HG03354 (cell line): ENCODE measurements around the gene SLC25A18.

Experiments
- ATAC-seq: cut with Tn5 transposase; IDR thresholded peaks from one replicate; pipeline ENCODE4 v1.9.1; 2021; ENCODE audit warnings: mild to moderate bottlenecking; ENCODE audit not compliant: unreplicated experiment, poor library complexity, severe bottlenecking

Gene SLC25A18

GRCh38 chr22:17566776-17567175 is 3.5 kb downstream of the SLC25A18 start:
- ATAC-seq: no peak

- ATAC-seq: no peak
Observed at GRCh38 chr22:17569971-17570511, 6.7 kb downstream of the SLC25A18 start.

- no peak for ATAC-seq
Observed at GRCh38 chr22:17570851-17571631, 7.7 kb downstream of the SLC25A18 start.

GRCh38 chr22:17575151-17575550 is 11.9 kb downstream of the SLC25A18 start:
- no peak for ATAC-seq

- ATAC-seq: no peak
Observed at GRCh38 chr22:17575681-17576080, 12.4 kb downstream of the SLC25A18 start.

GRCh38 chr22:17576470-17576869 is 13.2 kb downstream of the SLC25A18 start:
- no peak for ATAC-seq

- ATAC-seq: no peak
Observed at GRCh38 chr22:17578136-17578754, 14.9 kb downstream of the SLC25A18 start.

DNA sequence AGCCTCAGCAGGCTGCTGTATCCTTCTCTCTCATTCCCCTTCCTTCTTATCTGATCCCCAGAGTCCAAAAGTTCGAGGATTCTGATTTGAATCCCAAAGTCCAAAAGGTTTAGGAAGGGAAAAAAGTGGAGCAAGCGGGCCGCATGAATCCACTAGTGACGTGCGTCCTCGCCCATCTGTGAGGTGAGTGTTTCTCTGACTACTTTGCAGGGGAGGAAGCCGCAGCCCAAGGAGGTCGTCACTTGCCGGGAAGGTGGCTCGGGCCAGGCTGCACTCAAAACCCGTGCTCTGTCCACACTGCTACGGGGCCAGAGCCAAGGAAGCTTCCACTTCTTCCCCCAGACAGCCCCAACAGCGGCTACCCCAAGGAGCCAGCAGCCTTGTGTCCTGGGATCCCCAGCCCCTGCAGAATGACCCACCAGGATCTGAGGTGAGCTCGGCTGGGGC is 16.3 kb downstream of the SLC25A18 start:
- ATAC-seq: no peak

DNA sequence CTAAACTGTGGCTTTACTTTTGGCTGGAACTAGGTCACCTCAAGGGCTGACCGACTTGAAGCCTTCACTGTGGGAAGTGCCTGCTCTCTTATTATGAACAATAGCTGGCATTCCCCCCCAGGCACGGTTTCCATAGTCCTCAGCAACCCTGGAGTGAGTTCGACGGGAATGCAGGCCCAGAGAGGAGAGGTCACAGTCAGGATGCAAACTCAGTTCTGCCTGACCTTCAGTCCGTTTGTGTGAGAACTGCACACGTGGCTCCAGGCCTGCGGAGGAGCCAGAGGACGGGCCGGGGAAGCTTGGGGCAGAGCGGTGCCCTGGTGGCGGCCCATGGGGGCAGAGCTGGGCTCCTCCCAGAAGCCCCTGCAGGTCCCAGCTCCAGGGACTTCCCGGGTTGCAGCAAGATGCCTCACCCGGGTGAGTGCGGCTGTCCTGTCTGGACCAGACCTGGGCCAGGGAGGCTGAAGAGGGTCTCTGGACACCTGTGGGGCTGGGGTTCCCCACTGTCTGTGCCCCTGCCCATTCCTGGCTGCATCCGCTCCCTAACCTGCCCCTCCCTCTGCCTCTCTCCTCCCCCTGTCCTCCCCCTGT is 17.2 kb downstream of the SLC25A18 start:
- no peak for ATAC-seq

DNA sequence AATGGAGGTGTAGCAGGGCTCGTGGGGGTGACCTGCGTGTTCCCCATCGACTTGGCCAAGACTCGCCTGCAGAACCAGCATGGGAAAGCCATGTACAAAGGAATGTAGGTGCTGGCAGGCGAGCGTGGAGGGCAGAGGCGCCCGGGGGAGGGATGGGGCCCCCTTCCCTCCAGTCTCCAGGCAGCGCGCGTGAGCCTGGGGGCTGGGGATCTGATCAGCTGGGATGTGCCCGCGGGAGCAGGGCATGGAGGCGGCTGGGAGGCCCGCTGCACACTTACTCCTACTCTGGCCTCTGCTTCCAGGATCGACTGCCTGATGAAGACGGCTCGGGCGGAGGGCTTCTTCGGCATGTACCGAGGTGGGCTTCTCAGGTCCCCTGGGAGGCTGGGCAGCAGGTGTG is 17.8 kb downstream of the SLC25A18 start:
- ATAC-seq: no peak

DNA sequence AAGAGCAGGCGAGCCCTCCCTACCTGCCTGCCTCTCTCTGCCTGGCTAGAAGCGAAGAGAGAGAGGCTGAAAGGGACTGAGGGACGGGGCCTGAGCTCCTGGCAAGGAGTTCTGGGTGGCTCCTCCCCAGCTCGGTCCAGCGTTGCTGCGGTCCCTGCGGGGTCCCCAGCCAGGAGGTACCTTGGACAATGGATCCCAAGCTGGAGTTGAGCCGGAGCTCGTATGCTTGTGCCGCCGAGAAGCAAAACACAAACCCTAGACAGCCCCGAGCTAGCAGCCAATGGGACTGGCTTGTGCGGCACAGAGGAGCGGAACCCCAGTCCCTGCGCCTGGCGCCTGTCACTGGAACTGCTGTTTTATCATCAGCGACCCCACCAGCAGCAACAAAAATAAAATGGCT is 18.3 kb downstream of the SLC25A18 start:
- no peak for ATAC-seq

GRCh38 chr22:17583151-17583550 is 19.9 kb downstream of the SLC25A18 start:
- no peak for ATAC-seq

DNA sequence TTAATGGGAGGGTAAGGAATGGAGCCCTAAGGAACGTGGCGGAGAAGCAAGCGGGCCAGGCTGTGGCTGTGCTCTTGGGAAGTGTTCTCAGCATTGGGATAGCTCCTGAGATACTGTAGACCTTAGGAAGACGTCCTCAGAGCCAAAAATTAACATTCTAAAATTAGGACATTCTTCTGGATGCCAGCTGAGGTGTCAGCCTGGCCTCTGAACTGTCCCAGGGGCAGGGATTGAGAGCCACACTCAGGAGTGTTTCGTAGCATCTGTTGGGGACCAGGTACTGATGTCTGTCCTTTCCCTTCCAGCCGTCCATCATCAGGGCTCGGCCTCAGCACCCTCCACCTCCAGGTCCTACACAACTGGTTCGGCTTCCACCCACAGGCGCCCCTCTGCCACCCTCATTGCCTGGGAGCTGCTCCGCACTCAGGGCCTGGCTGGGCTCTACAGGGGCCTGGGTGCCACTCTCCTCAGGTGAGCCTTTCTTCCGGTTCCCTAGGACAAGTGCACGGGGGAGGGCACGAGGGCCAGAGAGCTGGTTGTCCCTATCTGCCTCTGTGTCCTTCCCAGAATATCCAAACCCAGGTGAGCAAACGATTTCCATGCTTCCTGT is 23.6 kb downstream of the SLC25A18 start:
- ATAC-seq: no peak

DNA sequence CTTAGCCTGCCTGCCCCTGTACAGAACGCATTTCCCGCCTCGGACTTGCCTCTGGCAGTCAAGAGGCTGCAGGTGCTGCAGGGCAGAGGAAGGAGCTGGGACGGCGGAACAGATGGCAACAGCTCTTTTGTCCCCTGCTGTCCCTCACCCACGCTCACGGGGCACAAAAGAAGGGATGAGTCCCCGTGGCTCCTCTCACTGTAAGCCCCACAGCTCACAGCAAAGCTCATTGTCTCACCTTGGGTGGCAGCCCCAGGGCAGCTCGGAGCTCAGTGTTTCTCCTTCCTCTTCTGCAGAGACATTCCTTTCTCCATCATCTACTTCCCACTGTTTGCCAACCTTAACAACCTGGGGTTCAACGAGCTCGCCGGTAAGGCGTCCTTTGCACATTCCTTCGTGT is 24.3 kb downstream of the SLC25A18 start:
- no peak for ATAC-seq

- no peak for ATAC-seq
Observed at GRCh38 chr22:17588606-17589005, 25.3 kb downstream of the SLC25A18 start.

DNA sequence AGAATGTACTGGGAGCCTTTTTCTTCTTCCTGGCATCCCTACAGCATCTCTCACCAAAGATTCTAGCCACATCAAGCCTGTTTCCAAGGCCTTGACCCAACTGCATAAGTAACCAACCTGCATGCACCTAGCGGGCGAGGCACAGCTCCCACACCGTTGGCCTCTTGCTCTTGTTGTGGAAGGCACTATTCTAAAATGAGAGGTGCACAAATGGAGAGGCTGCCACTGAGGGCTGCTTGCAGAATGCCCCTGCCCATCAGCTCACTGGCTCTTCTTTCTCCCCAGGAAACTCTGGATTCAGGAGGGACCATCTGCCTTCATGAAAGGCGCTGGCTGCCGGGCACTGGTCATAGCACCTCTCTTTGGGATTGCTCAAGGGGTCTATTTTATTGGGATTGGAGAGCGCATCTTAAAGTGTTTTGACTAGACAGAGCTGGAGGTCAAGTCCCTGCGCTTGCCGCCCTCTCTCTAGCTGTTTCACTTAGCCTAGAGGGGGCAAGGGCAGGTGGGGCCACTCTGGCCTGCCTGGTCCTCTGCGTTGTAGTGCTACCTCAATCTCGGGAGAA is 26.6 kb downstream of the SLC25A18 start:
- no peak for ATAC-seq

DNA sequence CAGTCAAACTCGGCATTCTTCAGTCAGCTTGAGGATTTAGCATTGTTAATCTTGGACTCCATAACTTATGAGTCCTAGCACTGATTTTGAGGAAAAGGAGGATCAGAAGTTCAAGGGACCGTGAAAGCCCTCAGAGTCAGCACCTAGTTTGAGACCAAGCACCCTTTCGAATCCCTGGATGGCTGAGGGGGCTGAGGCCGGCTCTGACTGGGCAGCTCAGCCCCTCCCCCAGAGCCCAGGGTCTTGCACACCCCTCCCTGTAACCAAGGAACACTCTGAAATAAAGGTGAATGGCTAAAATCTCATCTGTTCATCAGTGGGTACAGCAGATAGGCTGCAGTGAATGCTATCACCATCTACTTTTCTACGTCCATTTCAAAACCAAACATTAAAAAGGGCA is 27.3 kb downstream of the SLC25A18 start:
- no peak for ATAC-seq

GRCh38 chr22:17592201-17592600 is 28.9 kb downstream of the SLC25A18 start:
- ATAC-seq: no peak

DNA sequence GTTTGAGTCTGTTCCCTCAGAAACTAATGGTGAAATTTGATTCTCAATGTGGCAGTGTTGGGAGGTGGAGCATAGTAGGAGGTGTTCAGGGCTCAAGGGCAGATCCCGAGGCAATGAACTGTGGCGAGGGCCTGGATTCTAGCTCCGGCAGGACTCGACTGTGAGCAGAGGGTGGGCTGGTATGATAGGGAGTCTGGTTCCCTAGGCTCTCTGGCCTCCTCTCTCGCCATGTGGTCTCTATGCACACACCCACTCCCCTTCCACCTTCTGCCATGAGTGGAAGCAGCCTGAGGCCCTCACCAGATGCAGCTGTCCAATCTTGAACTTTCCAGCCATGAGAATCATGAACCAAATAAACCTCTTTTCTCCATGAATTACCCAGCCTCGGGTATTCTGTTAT is 32.9 kb downstream of the SLC25A18 start:
- ATAC-seq: no peak

GRCh38 chr22:17597217-17597616 is 33.9 kb downstream of the SLC25A18 start:
- no peak for ATAC-seq
